Measurements from ENCODE around the gene PILRB. TPM values are rescaled to one million over a fixed set of nuclear protein-coding genes. Genes with fewer than 3 reads are reported as not detected.
"Not testable (repeated sequence)": the region's sequence is repeated elsewhere in the genome, so short reads cannot be mapped to it uniquely, and the experiment has no call there.

Gene PILRB
- total RNA-seq, 1 donor from 2014 or later: 20.8 TPM

GRCh38 chr7:100349757-100350156 lies 8.2 kb upstream of the PILRB start:
- peaks cover 7% of the 10 kb centered on the region for H3K36me3 ChIP-seq (ENCODE audit: control insufficient read depth, insufficient read depth, low read length)
- H3K4me3 ChIP-seq (ENCODE audit: low read depth, low read length): no peak overlapping the region
- DNase-seq (ENCODE audit: low read depth): no peak
- no peaks in the 10 kb centered on the region for H3K27me3 ChIP-seq (ENCODE audit: control insufficient read depth, insufficient read depth, low read length)
- TF ChIP-seq, protein P1, sequence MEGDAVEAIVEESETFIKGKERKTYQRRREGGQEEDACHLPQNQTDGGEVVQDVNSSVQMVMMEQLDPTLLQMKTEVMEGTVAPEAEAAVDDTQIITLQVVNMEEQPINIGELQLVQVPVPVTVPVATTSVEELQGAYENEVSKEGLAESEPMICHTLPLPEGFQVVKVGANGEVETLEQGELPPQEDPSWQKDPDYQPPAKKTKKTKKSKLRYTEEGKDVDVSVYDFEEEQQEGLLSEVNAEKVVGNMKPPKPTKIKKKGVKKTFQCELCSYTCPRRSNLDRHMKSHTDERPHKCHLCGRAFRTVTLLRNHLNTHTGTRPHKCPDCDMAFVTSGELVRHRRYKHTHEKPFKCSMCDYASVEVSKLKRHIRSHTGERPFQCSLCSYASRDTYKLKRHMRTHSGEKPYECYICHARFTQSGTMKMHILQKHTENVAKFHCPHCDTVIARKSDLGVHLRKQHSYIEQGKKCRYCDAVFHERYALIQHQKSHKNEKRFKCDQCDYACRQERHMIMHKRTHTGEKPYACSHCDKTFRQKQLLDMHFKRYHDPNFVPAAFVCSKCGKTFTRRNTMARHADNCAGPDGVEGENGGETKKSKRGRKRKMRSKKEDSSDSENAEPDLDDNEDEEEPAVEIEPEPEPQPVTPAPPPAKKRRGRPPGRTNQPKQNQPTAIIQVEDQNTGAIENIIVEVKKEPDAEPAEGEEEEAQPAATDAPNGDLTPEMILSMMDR (IDR thresholded peaks at IDR 0.05; ENCODE audit: insufficient read depth, low read length, poor library complexity, severe bottlenecking): no peak

DNA sequence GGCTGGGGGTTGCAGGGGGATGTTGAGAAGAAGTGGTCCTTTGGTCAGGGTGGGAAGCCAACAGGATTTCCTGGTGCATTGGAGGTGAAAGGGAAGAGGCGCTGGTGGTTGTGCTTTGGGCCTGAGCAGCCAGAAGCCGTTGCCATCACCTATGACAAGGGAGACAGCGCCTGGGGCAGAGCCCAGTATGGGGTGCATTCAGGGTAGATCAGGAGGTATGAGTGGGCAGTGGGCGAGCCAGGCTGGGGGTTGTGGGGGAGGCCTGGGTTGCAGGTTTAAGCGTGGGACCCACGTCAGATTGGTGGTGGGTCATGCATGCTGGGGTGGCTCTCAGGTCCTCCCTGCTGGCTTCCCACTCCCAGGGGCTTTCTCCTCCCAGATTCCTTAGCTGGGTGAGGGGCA lies 6.3 kb upstream of the PILRB start:
- DNase-seq (ENCODE audit: low read depth): no peak
- H3K36me3 ChIP-seq (ENCODE audit: control insufficient read depth, insufficient read depth, low read length): peaks cover 7% of the 10 kb centered on the region
- H3K27me3 ChIP-seq (ENCODE audit: control insufficient read depth, insufficient read depth, low read length): no peaks in the 10 kb centered on the region
- TF ChIP-seq, protein P1 (IDR thresholded peaks at IDR 0.05; ENCODE audit: insufficient read depth, low read length, poor library complexity, severe bottlenecking): no peak
- no peak overlapping the region for H3K4me3 ChIP-seq (ENCODE audit: low read depth, low read length)

DNA sequence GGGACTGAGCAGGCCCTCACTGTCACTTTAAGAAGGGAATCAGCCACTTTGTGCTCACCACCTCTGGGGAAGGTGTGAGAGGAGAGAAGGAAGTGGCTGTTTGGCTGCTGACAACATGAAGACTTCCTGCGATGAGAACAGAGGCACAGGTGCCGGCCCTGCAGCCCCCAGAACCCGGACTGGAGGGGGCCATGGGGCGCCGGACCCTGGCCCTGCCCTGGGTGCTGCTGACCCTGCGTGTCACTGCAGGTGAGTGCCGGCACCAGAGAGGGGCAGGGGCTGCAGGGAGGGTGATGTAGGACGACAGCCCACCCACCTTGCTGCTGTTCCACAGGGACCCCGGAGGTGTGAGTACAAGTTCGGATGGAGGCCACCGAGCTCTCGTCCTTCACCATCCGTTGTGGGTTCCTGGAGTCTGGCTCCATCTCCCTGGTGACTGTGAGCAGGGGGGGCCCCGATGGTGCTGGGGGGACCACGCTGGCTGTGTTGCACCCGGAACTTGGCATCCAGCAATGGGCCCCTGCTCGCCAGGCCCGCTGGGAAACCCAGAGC lies 5.6 kb upstream of the PILRB start:
- not testable (repeated sequence) for H3K36me3 ChIP-seq (ENCODE audit: control insufficient read depth, insufficient read depth, low read length); DNase-seq (ENCODE audit: low read depth); H3K27me3 ChIP-seq (ENCODE audit: control insufficient read depth, insufficient read depth, low read length); H3K4me3 ChIP-seq (ENCODE audit: low read depth, low read length)

GRCh38 chr7:100352984-100353684 lies 4.8 kb upstream of the PILRB start:
- peaks cover 7% of the 10 kb centered on the region for H3K36me3 ChIP-seq (ENCODE audit: control insufficient read depth, insufficient read depth, low read length)
- DNase-seq (ENCODE audit: low read depth): no peak
- H3K4me3 ChIP-seq (ENCODE audit: low read depth, low read length): no peak overlapping the region
- TF ChIP-seq, protein P1 (IDR thresholded peaks at IDR 0.05; ENCODE audit: insufficient read depth, low read length, poor library complexity, severe bottlenecking): no peak
- no peaks in the 10 kb centered on the region for H3K27me3 ChIP-seq (ENCODE audit: control insufficient read depth, insufficient read depth, low read length)

GRCh38 chr7:100353685-100354330 lies 4.1 kb upstream of the PILRB start:
- DNase-seq (ENCODE audit: low read depth): no peak
- Histone ChIP-seq H3K4me3 (ENCODE audit: low read depth, low read length) (no peak overlapping the region), H3K27me3 (ENCODE audit: control insufficient read depth, insufficient read depth, low read length) (no peaks in the 10 kb centered on the region), H3K36me3 (ENCODE audit: control insufficient read depth, insufficient read depth, low read length) (peaks cover 7% of the 10 kb centered on the region)
- TF ChIP-seq, protein P1 (IDR thresholded peaks at IDR 0.05; ENCODE audit: insufficient read depth, low read length, poor library complexity, severe bottlenecking): no peak

DNA sequence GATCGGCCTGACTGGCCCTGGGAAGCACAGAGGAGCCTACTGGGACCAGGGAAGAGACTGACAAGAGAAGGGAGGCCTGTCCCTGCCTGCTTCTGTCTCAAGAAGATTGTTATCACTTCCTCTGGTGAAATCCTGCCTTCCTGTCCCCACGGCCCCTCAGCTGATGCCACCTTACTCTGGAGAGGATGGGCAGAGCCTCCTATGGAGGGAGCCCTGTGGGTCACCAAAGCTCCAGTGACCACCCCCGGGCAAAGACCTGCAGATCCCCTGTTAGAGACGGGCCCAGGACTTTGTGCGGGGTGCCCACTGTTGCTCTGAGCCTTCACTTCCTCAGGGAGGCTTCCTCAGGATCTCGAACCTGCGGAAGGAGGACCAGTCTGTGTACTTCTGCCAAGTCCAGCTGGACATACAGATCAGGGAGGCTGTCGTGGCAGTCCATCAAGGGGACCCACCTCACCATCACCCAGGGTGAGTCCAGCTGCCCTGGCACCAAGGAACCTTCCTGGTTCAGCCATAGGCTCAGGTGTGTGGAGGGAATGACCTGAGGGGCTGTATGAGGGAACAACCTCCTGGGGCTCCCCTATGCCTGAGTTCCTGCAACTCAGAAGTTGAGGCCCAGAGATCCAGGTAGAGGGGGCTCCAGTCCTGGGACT lies 1.4 kb upstream of the PILRB start:
- peaks cover 4% of the 10 kb centered on the region for H3K36me3 ChIP-seq (ENCODE audit: control insufficient read depth, insufficient read depth, low read length)
- no peak for DNase-seq (ENCODE audit: low read depth)

More for the DNA sequence above, 1.4 kb upstream of the PILRB start:
- TF ChIP-seq, protein P1 (IDR thresholded peaks at IDR 0.05; ENCODE audit: insufficient read depth, low read length, poor library complexity, severe bottlenecking): no peak
- no peaks in the 10 kb centered on the region for H3K27me3 ChIP-seq (ENCODE audit: control insufficient read depth, insufficient read depth, low read length)
- no peak overlapping the region for H3K4me3 ChIP-seq (ENCODE audit: low read depth, low read length)
